Activated CD4-positive, alpha-beta memory T cell treated with anti-CD3 and anti-CD28 coated beads for 36 hours (primary cell): ENCODE results near the gene ZBTB20. TPM values are rescaled to one million over a fixed set of nuclear protein-coding genes. Genes with fewer than 3 reads are reported as not detected.

Experiments used
- CTCF ChIA-PET: fragments of 350-600 bp; sonication (Branson Sonifier 250); formaldehyde crosslinking; loops from one replicate; lab custom pipeline; 2021; ENCODE audit warnings: antibody characterized with exemption, inconsistent platforms; lab: Charles Lee
- POLR2A ChIA-PET: fragments of 350-600 bp; sonication (Branson Sonifier 250); formaldehyde crosslinking; loops from one replicate; lab custom pipeline; 2021; ENCODE audit warnings: antibody characterized with exemption; lab: Charles Lee
- DNase-seq: peaks from one replicate; pipeline ENCODE4 v3.0.0-alpha.2; 2020
- H3K27ac Mint-ChIP-seq: one replicate; pipeline ENCODE4 v1.8.0; 2021; ENCODE audit warnings: mixed read lengths
- H3K27me3 Mint-ChIP-seq: one replicate; pipeline ENCODE4 v1.8.0; 2021; ENCODE audit warnings: mixed read lengths
- H3K36me3 Mint-ChIP-seq: one replicate; pipeline ENCODE4 v1.8.0; 2021; ENCODE audit warnings: mixed read lengths
- H3K4me1 Mint-ChIP-seq: one replicate; pipeline ENCODE4 v1.8.0; 2021; ENCODE audit warnings: low read depth, mixed read lengths
- H3K4me3 Mint-ChIP-seq: one replicate; pipeline ENCODE4 v1.8.0; 2021; ENCODE audit warnings: mild to moderate bottlenecking, mixed read lengths
- H3K9me3 Mint-ChIP-seq: one replicate; pipeline ENCODE4 v1.8.0; 2021; ENCODE audit warnings: mixed read lengths
- intact Hi-C: fragments of 100-400 bp; cut with micrococcal nuclease; formaldehyde crosslinking; loops from one replicate; pipeline ENCODE4 v1.15.1; 2023
- total RNA-seq, 2 experiments: library from RNA; stranded (reverse); gene quantifications; one replicate each; pipeline ENCODE4 v1.2.3, GENCODE V29; 2021

The ZBTB20 gene
- total RNA-seq, 2 experiments from 2014 or later = 4.4 to 5.4 TPM

DNA sequence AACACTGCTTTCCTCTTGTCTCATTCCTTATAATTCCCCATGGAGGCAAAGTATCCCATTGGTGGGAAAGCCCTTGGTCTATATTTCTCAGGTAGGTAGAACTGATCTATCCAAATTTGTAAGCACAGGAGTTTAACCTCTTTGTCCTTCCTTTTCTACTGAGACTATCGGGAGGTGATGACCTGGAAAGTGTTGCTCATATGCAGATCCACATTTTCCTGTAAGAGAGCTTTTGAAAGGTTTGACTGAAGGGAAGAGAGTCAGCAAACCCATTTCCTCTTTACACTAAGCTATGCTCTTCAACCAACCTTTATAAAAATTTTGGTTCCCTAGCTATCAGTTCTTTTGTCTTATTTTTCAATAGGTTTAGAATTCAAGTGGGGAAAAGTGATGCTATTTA, 652.6 kb downstream of the ZBTB20 start:
- DNase-seq = no peak
- Mint-ChIP-seq H3K27me3 (peaks cover 3% of the 10 kb centered on the region), H3K27ac (no peak overlapping the region), H3K4me1 (peaks cover 8% of the 10 kb centered on the region), H3K9me3 (no peaks in the 10 kb centered on the region), H3K4me3 (no peak overlapping the region), H3K36me3 (no peaks in the 10 kb centered on the region)
- intact Hi-C loops = no loop called here
- POLR2A ChIA-PET = no interaction called here
- CTCF ChIA-PET = no interaction called here

DNA sequence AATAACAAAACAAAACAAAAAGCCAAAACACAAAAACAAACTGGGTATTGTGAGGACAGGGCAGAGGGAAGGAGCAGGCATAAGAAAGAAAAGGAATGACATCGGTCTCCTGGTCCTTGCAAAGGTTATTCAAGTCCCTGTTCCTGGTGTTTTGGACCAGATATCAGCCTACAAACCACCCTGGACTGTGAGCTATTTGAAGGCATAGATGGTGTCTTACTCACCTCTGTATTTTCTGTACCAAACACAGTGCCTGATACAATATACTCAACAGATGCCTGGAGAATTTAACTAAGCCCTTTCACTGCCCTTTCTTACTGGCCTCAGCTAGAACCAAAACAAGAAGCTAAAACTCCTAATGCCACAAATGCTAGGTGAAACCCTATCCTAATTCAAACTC, 656.3 kb downstream of the ZBTB20 start:
- Mint-ChIP-seq H3K4me1 (peaks cover 8% of the 10 kb centered on the region), H3K27me3 (no peaks in the 10 kb centered on the region), H3K4me3 (no peak overlapping the region), H3K27ac (no peak overlapping the region), H3K36me3 (no peaks in the 10 kb centered on the region), H3K9me3 (no peaks in the 10 kb centered on the region)
- CTCF ChIA-PET = no interaction called here
- intact Hi-C loops = no loop called here
- POLR2A ChIA-PET = no interaction called here
- DNase-seq = no peak

- no peak for DNase-seq
- no peak overlapping the region for H3K27ac Mint-ChIP-seq
- peaks cover 2% of the 10 kb centered on the region for H3K4me1 Mint-ChIP-seq
- intact Hi-C loops = no loop called here
- POLR2A ChIA-PET = no interaction called here
- CTCF ChIA-PET = no interaction called here
- no peaks in the 10 kb centered on the region for H3K36me3 Mint-ChIP-seq
- H3K9me3 Mint-ChIP-seq = no peaks in the 10 kb centered on the region
- H3K27me3 Mint-ChIP-seq = no peaks in the 10 kb centered on the region
- no peak overlapping the region for H3K4me3 Mint-ChIP-seq
Measured at GRCh38 chr3:114487502-114487901, 659.6 kb downstream of the ZBTB20 start.

- ChIA-PET CTCF (no interaction called here), POLR2A (no interaction called here)
- intact Hi-C loops = no loop called here
- H3K4me1 Mint-ChIP-seq = peaks cover 17% of the 10 kb centered on the region
- H3K36me3 Mint-ChIP-seq = no peaks in the 10 kb centered on the region
- no peak overlapping the region for H3K4me3 Mint-ChIP-seq
- H3K9me3 Mint-ChIP-seq = no peaks in the 10 kb centered on the region
- no peaks in the 10 kb centered on the region for H3K27me3 Mint-ChIP-seq
- DNase-seq = no peak
- H3K27ac Mint-ChIP-seq = no peak overlapping the region
Measured at GRCh38 chr3:114484919-114485318, 662.2 kb downstream of the ZBTB20 start.

- intact Hi-C loops = no loop called here
Measured at GRCh38 chr3:114481113-114481512, 666.0 kb downstream of the ZBTB20 start.

DNA sequence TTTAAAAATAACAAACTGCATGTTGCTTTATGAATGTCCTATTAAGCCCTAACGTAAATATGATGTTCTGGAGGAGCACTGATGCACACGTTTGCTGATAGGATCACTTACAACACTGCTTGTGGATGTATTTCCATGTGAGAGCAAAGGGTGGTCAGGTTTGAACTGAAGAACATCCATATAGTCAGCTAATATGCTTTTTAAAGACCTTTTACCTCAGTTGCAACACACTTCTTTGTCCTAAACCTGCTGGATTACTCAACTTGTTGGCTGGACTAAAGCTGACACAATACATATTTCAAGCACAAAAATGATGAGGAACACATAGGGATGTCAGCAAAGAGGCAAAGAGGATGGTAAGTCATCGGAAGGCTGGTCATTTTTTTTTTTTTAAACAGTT, 666.6 kb downstream of the ZBTB20 start:
- no peak overlapping the region for H3K27ac Mint-ChIP-seq
- ChIA-PET CTCF (no interaction called here), POLR2A (no interaction called here)
- H3K4me1 Mint-ChIP-seq = peaks cover 17% of the 10 kb centered on the region
- intact Hi-C loops = no loop called here
- no peaks in the 10 kb centered on the region for H3K9me3 Mint-ChIP-seq
- DNase-seq = no peak
- H3K36me3 Mint-ChIP-seq = no peaks in the 10 kb centered on the region
- no peak overlapping the region for H3K4me3 Mint-ChIP-seq
- H3K27me3 Mint-ChIP-seq = no peaks in the 10 kb centered on the region

More at GRCh38 chr3:114481113-114481512, 666.0 kb downstream of the ZBTB20 start:
- no peak overlapping the region for H3K27ac Mint-ChIP-seq
- no peaks in the 10 kb centered on the region for H3K36me3 Mint-ChIP-seq
- ChIA-PET CTCF (no interaction called here), POLR2A (no interaction called here)
- H3K9me3 Mint-ChIP-seq = no peaks in the 10 kb centered on the region
- H3K4me3 Mint-ChIP-seq = no peak overlapping the region
- peaks cover 17% of the 10 kb centered on the region for H3K4me1 Mint-ChIP-seq
- no peak for DNase-seq
- no peaks in the 10 kb centered on the region for H3K27me3 Mint-ChIP-seq

DNA sequence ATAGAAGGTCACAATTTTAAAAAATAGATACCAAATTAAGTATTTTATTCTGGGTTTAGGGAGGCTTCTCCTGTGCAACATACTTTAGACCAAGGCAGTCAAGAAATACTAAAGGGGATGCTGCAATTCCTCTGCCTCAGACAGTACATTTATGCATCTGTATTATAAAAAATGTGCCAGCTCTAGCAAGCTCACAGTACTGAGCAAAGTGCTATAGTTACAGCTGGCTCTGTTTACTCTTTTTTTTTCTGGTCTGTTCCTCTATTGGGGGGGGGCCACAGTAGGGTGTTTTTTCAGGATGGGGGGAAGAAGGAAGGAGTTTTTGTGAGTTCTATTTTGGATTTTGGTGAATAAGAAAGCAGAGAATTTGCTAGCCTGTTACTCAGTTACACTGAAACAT, 668.3 kb downstream of the ZBTB20 start:
- Mint-ChIP-seq H3K27me3 (no peaks in the 10 kb centered on the region), H3K27ac (no peak overlapping the region), H3K4me1 (peaks cover 17% of the 10 kb centered on the region), H3K9me3 (no peaks in the 10 kb centered on the region), H3K36me3 (no peaks in the 10 kb centered on the region), H3K4me3 (no peak overlapping the region)
- POLR2A ChIA-PET = no interaction called here
- no peak for DNase-seq
- intact Hi-C loops = no loop called here
- CTCF ChIA-PET = no interaction called here

DNA sequence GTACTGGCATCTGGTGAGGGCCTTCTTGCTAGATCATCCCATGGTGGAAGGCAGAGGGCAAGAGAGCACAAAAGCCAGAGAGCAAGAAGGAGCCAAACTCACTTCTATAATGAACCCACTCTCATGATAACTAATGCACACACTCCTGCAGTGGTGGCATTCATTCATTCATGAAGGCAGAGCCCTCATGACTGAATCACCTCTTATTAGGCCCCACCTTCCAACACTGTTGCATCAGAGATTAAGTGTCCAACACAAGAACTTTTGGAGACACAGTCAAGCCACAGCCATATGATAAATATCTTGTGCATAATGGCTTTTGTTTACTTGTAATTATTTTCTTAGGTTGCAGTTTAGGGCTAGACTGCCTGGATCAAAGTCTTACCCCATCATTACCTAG, 670.6 kb downstream of the ZBTB20 start:
- Mint-ChIP-seq H3K27me3 (no peaks in the 10 kb centered on the region), H3K36me3 (no peaks in the 10 kb centered on the region), H3K4me3 (no peak overlapping the region), H3K27ac (no peak overlapping the region), H3K9me3 (no peaks in the 10 kb centered on the region), H3K4me1 (peaks cover 7% of the 10 kb centered on the region)
- ChIA-PET POLR2A (no interaction called here), CTCF (no interaction called here)
- intact Hi-C loops = no loop called here
- no peak for DNase-seq

DNA sequence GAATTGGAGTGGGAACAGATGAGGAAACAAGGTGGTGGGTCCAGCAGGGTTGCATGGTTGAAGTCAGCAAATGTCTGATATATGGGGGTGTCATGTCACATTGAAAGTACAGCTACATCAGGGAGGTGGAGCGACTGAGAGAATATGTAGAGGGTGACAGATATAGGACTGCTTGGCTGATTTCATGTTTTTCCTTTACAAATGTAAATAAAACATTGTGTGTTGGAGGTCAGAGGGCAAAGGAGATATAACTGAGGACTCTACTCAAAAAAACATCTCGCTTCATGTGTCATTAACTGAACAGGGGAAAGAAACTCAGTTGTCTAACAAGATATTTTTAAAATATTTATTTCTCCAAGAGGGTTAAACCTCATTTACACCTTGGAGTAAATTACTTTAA, 675.6 kb downstream of the ZBTB20 start:
- intact Hi-C loops = no loop called here
- no peak overlapping the region for H3K4me3 Mint-ChIP-seq
- no peaks in the 10 kb centered on the region for H3K27me3 Mint-ChIP-seq
- no peaks in the 10 kb centered on the region for H3K9me3 Mint-ChIP-seq
- H3K36me3 Mint-ChIP-seq = no peaks in the 10 kb centered on the region
- DNase-seq = no peak
- H3K4me1 Mint-ChIP-seq = no peaks in the 10 kb centered on the region
- ChIA-PET POLR2A (no interaction called here), CTCF (no interaction called here)
- no peak overlapping the region for H3K27ac Mint-ChIP-seq

DNA sequence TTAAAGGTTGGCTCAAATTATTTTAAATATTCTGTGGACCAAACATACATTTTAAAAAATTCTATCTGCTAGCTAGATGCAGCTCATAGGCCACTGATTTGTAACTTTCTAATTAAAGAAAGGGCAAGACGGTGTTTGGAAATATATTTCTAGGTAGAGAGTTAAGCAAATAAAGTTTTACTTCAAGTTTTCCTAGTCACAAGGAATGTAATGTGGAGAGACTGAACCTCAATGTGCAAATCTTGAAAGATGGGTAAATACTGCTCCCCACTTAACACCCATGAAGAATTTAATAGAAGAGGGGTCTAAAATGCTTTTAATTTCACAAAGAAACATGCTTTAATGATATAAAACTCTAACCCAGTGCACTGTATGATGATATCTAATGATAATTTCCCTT, 678.0 kb downstream of the ZBTB20 start:
- no peak overlapping the region for H3K4me3 Mint-ChIP-seq
- ChIA-PET CTCF (no interaction called here), POLR2A (no interaction called here)
- no peaks in the 10 kb centered on the region for H3K9me3 Mint-ChIP-seq
- intact Hi-C loops = no loop called here
- H3K27me3 Mint-ChIP-seq = no peaks in the 10 kb centered on the region
- H3K36me3 Mint-ChIP-seq = no peaks in the 10 kb centered on the region
- DNase-seq = no peak
- no peak overlapping the region for H3K27ac Mint-ChIP-seq
- no peaks in the 10 kb centered on the region for H3K4me1 Mint-ChIP-seq

DNA sequence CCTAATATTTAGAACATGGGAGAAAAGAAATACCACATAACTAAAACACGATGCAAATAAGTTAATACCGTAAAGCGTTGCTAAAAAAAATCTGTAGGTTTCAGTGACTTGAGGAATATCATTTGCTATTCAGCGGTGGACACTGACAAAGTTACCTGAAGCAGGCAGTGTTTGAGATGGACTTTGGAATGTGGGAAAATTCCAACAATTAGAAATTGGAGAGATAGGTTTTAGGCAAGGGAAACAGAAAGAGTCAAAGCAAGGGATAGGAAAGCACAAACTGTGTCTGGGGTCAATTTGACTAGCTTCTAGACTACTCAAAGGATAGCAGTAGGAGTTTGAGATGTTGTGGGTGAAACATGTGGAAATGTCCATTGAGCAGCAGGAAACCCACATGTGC, 680.3 kb downstream of the ZBTB20 start:
- ChIA-PET CTCF (no interaction called here), POLR2A (no interaction called here)
- no peaks in the 10 kb centered on the region for H3K9me3 Mint-ChIP-seq
- H3K4me3 Mint-ChIP-seq = no peak overlapping the region
- no peaks in the 10 kb centered on the region for H3K4me1 Mint-ChIP-seq
- H3K36me3 Mint-ChIP-seq = no peaks in the 10 kb centered on the region
- DNase-seq = no peak
- H3K27me3 Mint-ChIP-seq = no peaks in the 10 kb centered on the region
- H3K27ac Mint-ChIP-seq = no peak overlapping the region
- intact Hi-C loops = no loop called here

GRCh38 chr3:114466251-114466650, 680.8 kb downstream of the ZBTB20 start:
- Mint-ChIP-seq H3K4me3 (no peak overlapping the region), H3K9me3 (no peaks in the 10 kb centered on the region), H3K36me3 (no peaks in the 10 kb centered on the region), H3K27ac (no peak overlapping the region), H3K27me3 (no peaks in the 10 kb centered on the region), H3K4me1 (no peaks in the 10 kb centered on the region)
- ChIA-PET CTCF (interaction anchor here (0.5 kb wide), 1 partner anchor 10 kb away, joined by 3 read pairs; no protein-coding TSS in a partner anchor), POLR2A (no interaction called here)
- DNase-seq = no peak
- intact Hi-C loops = no loop called here

DNA sequence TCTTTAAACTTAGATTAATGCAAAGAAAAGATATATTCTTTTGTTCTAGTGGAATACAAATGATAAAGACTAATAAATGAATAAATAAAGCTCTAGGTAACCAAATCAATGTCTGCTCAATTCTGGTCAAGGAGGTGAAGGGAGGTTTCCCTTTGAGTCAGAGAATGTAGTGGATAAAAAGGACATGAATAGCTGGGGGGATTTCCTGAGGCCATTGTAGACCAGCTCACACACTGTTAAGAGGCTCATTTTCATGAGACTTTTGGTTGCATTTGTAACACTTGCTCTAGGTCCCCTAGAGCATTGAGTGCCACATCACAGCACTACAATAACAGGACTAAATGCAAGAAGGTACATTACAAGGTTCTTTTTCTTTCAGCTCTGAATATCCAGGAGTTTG, 682.5 kb downstream of the ZBTB20 start:
- no peak overlapping the region for H3K27ac Mint-ChIP-seq
- no peak for DNase-seq
- intact Hi-C loops = no loop called here
- H3K27me3 Mint-ChIP-seq = no peaks in the 10 kb centered on the region
- no peaks in the 10 kb centered on the region for H3K36me3 Mint-ChIP-seq
- no peaks in the 10 kb centered on the region for H3K4me1 Mint-ChIP-seq
- no peak overlapping the region for H3K4me3 Mint-ChIP-seq
- POLR2A ChIA-PET = interaction anchor here (0.6 kb wide), 1 partner anchor 8 kb away, joined by 3 read pairs; no protein-coding TSS in a partner anchor
- H3K9me3 Mint-ChIP-seq = no peaks in the 10 kb centered on the region
- CTCF ChIA-PET = no interaction called here
